ENCODE measurements around the gene GDF10.

DNA sequence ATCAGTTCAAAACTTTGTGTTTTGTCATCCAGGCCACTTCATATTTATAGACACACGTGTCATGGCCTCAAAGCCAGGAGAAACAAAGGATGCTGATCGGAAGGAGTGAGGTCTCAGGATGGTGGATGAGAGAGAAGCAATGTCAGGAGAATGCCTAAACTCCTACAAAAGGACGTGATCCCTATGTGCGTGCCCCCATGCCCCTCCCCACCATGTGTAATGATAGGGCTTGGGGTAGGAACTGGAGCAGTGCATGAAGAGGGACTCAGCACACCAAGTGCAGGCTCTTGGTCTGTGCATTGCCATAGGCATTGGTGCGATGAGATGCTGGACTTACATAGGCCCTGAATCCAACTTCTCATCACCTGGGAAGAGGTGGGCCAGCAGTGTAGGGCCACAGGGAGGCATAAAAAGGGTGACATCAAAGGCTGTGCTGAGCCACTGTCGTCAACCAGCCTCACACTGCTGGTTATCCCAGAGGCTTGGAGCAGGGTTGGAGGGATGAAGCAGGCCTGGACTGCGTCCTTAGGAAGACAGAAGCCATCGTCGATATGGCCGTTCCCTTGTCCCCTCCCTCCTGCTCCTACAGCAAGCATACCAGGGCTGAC lies 46.9 kb upstream of the GDF10 start:
- TF ChIP-seq, protein P1, sequence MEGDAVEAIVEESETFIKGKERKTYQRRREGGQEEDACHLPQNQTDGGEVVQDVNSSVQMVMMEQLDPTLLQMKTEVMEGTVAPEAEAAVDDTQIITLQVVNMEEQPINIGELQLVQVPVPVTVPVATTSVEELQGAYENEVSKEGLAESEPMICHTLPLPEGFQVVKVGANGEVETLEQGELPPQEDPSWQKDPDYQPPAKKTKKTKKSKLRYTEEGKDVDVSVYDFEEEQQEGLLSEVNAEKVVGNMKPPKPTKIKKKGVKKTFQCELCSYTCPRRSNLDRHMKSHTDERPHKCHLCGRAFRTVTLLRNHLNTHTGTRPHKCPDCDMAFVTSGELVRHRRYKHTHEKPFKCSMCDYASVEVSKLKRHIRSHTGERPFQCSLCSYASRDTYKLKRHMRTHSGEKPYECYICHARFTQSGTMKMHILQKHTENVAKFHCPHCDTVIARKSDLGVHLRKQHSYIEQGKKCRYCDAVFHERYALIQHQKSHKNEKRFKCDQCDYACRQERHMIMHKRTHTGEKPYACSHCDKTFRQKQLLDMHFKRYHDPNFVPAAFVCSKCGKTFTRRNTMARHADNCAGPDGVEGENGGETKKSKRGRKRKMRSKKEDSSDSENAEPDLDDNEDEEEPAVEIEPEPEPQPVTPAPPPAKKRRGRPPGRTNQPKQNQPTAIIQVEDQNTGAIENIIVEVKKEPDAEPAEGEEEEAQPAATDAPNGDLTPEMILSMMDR (IDR thresholded peaks at IDR 0.05; ENCODE audit: control extremely low read depth in 1 of 3, insufficient read depth in 1 of 3, low read depth in 1 of 3, low read length in 3 of 3), result no peak
- no peak for TF ChIP-seq POLR2A (IDR thresholded peaks at IDR 0.05; ENCODE audit: control extremely low read depth in 1 of 2, low read depth in 2 of 2, low read length in 2 of 2)
- TF ChIP-seq CEBPB (IDR thresholded peaks at IDR 0.05; ENCODE audit: low read depth, low read length), result no peak
- TF ChIP-seq CHD2 (IDR thresholded peaks at IDR 0.05; ENCODE audit: low read length), result no peak
- no peak for TF ChIP-seq BRCA1 (IDR thresholded peaks at IDR 0.05; ENCODE audit: low read depth, low read length)
- no peak for TF ChIP-seq CHD7 (IDR thresholded peaks at IDR 0.05; ENCODE audit: insufficient replicate concordance, low read length)
- no peak for TF ChIP-seq JUN (IDR thresholded peaks at IDR 0.05; ENCODE audit: low read depth, low read length)
- TF ChIP-seq SRF (IDR thresholded peaks at IDR 0.05; ENCODE audit: low read depth, low read length), result no peak
- TF ChIP-seq RAD21 (IDR thresholded peaks at IDR 0.05 in 1 of 2, conservative IDR thresholded peaks at IDR 0.05 in 1 of 2; ENCODE audit: low read depth in 2 of 2, low read length in 2 of 2), result no peak
- no peak for TF ChIP-seq JUND (IDR thresholded peaks at IDR 0.05; ENCODE audit: low read length)
- TF ChIP-seq RBBP5 (IDR thresholded peaks at IDR 0.05; ENCODE audit: borderline replicate concordance, low read depth, low read length), result no peak
- no peak for TF ChIP-seq CBX5 (IDR thresholded peaks at IDR 0.05; ENCODE audit: low read depth, low read length)
